HepG2 (cell line): ENCODE data around the gene NOXO1. TPM values are rescaled to one million over a fixed set of nuclear protein-coding genes. Genes with fewer than 3 reads are reported as not detected.
A peak's percentile ranks its signal among the peaks of the same experiment; 100 is the strongest.

Source experiments
- CEBPG ChIP-seq: IDR thresholded peaks from 2 replicates; pipeline ENCODE4 v1.6.1; 2016
- EEA1 ChIP-seq: sonication (generic); formaldehyde crosslinking; IDR thresholded peaks from 2 replicates; pipeline ENCODE4 v1.5.1; 2020; ENCODE audit warnings: mild to moderate bottlenecking, missing genetic modification reagents, borderline replicate concordance
- FOXK2 ChIP-seq: fragments of 450-650 bp; IDR thresholded peaks from 2 replicates; pipeline ENCODE4 v1.6.1; 2016
- ZC3H4 ChIP-seq: sonication (generic); formaldehyde crosslinking; IDR thresholded peaks from 2 replicates; pipeline ENCODE4 v1.4.0; 2020; ENCODE audit warnings: missing genetic modification reagents, borderline replicate concordance
- ZFY ChIP-seq: sonication (generic); formaldehyde crosslinking; IDR thresholded peaks from 2 replicates; pipeline ENCODE4 v1.4.0; 2020; ENCODE audit warnings: missing genetic modification reagents
- polyA plus RNA-seq, 8 experiments: library from polyadenylated mRNA; depleted of rRNA in 3 of 8; stranded (reverse) in 7 of 8; unstranded in 1 of 8; fragments of >200 nt; fragmentation: Illumina TruSeq in 4 of 8; extraction: Trizol in 4 of 8; gene quantifications; 2 replicates each; pipeline versions ENCODE4 v1.2.1 to v1.2.3, GENCODE V29; 2011 to 2016; ENCODE audit warnings: low read depth in 4 of 8, missing spikeins in 1 of 8, mixed read lengths in 1 of 8; ENCODE audit not compliant: insufficient read depth in 1 of 8
- total RNA-seq, 5 experiments: library from RNA; depleted of rRNA; stranded (reverse); fragments of >200 nt; fragmentation: Illumina TruSeq; extraction: Trizol; gene quantifications; 2 replicates each; pipeline ENCODE4 v1.2.3, GENCODE V29; 2016; ENCODE audit warnings: low read depth in 1 of 5
- TF ChIP-seq, protein P1 (sequence below): sonication (generic); formaldehyde crosslinking; conservative IDR thresholded peaks from 2 replicates; pipeline ENCODE4 v1.8.0; 2022; ENCODE audit warnings: low read depth, missing genetic modification reagents
- TF ChIP-seq, protein P2 (sequence below): sonication (generic); formaldehyde crosslinking; IDR thresholded peaks from 2 replicates; pipeline ENCODE4 v1.8.0; 2022; ENCODE audit warnings: missing genetic modification reagents, mild to moderate bottlenecking, inconsistent platforms, borderline replicate concordance
- TF ChIP-seq, protein P3 (sequence below): sonication (generic); formaldehyde crosslinking; conservative IDR thresholded peaks from 2 replicates; pipeline ENCODE4 v1.4.0; 2020; ENCODE audit warnings: missing genetic modification reagents
- TF ChIP-seq, protein P4 (sequence below): sonication (generic); formaldehyde crosslinking; IDR thresholded peaks from 2 replicates; pipeline ENCODE4 v1.5.1; 2020; ENCODE audit warnings: mild to moderate bottlenecking, missing genetic modification reagents, borderline replicate concordance
- TF ChIP-seq, protein P5 (sequence below): sonication (generic); formaldehyde crosslinking; IDR thresholded peaks from 2 replicates; pipeline ENCODE4 v1.4.0; 2020; ENCODE audit warnings: missing genetic modification reagents
- TF ChIP-seq, protein P6 (sequence below): sonication (generic); formaldehyde crosslinking; IDR thresholded peaks from 2 replicates; pipeline ENCODE4 v1.4.0; 2020; ENCODE audit warnings: missing genetic modification reagents, borderline replicate concordance

Gene NOXO1
- total and polyA plus RNA-seq, 2 of the 13 experiments (the other 11 are each of a cell fraction or from before 2014, with no cell fraction given), result 0.69 to 1.4 TPM

DNA sequence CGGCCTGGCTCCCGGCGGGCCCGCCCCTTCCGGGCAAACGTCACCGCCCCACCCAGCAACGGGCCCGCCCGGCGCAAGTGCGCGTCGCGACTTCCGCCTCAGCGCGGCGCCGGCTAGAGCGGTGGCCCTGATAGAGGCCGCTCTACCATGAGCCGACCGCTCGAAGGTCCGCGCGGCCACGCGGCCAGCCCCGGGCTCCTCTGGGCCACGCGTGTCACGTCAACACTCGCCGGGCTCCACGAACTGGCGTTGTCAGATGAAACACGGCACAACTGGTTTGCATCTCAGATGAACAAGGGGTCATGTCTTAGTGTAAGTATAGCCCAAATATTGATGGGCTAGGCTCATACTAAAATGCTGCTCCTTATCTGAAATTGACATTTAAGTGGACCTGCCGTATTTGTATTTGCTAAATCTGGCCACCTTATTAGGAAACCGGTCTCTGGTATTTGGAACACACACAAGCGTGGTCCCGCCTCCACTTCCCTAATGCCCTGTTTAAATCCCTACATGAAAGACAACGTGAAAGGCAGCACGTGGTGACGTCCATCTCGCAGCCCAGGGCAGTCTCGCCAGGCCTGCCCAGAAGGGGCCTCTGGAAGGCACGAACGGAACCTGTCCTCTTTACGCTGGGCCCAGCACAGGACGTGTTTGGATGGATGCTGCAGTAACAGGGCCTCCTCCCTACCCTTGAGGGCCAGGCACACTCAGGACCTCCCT lies 28.7 kb upstream of the NOXO1 start, which contains the start of gene ZNF598 (continued):
- peak; percentile 89 for TF ChIP-seq ZFY (CRISPR knock-in tag)
- TF ChIP-seq, protein P1, sequence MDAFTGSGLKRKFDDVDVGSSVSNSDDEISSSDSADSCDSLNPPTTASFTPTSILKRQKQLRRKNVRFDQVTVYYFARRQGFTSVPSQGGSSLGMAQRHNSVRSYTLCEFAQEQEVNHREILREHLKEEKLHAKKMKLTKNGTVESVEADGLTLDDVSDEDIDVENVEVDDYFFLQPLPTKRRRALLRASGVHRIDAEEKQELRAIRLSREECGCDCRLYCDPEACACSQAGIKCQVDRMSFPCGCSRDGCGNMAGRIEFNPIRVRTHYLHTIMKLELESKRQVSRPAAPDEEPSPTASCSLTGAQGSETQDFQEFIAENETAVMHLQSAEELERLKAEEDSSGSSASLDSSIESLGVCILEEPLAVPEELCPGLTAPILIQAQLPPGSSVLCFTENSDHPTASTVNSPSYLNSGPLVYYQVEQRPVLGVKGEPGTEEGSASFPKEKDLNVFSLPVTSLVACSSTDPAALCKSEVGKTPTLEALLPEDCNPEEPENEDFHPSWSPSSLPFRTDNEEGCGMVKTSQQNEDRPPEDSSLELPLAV (CRISPR knock-in tag), result no peak
- TF ChIP-seq, protein P2, sequence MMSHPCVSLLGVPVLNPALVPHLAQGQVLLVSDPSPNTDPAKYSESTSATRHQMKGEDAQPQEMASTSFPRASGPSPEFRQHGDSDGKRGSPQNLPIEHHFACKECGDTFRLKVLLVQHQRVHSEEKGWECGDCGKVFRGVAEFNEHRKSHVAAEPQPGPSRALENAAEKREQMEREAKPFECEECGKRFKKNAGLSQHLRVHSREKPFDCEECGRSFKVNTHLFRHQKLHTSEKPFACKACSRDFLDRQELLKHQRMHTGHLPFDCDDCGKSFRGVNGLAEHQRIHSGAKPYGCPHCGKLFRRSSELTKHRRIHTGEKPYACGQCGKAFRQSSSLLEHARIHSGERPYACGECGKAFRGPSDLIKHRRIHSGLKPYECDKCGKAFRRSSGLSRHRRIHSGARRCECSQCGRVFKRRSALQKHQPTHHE, result no peak
- TF ChIP-seq EEA1 (CRISPR knock-in tag), result no peak
- TF ChIP-seq, protein P3, sequence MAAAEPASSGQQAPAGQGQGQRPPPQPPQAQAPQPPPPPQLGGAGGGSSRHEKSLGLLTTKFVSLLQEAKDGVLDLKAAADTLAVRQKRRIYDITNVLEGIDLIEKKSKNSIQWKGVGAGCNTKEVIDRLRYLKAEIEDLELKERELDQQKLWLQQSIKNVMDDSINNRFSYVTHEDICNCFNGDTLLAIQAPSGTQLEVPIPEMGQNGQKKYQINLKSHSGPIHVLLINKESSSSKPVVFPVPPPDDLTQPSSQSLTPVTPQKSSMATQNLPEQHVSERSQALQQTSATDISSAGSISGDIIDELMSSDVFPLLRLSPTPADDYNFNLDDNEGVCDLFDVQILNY (CRISPR knock-in tag), result no peak
- TF ChIP-seq, protein P4, sequence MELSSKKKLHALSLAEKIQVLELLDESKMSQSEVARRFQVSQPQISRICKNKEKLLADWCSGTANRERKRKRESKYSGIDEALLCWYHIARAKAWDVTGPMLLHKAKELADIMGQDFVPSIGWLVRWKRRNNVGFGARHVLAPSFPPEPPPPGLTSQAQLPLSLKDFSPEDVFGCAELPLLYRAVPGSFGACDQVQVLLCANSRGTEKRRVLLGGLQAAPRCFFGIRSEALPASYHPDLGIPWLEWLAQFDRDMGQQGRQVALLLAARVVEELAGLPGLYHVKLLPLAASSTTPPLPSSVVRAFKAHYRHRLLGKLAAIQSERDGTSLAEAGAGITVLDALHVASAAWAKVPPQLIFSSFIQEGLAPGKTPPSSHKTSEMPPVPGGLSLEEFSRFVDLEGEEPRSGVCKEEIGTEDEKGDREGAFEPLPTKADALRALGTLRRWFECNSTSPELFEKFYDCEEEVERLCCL, result no peak
- no peak for TF ChIP-seq FOXK2
- TF ChIP-seq ZC3H4 (CRISPR knock-in tag), result peak; percentile 77; the same call in 1 of the 2 replicates
- TF ChIP-seq, protein P5, sequence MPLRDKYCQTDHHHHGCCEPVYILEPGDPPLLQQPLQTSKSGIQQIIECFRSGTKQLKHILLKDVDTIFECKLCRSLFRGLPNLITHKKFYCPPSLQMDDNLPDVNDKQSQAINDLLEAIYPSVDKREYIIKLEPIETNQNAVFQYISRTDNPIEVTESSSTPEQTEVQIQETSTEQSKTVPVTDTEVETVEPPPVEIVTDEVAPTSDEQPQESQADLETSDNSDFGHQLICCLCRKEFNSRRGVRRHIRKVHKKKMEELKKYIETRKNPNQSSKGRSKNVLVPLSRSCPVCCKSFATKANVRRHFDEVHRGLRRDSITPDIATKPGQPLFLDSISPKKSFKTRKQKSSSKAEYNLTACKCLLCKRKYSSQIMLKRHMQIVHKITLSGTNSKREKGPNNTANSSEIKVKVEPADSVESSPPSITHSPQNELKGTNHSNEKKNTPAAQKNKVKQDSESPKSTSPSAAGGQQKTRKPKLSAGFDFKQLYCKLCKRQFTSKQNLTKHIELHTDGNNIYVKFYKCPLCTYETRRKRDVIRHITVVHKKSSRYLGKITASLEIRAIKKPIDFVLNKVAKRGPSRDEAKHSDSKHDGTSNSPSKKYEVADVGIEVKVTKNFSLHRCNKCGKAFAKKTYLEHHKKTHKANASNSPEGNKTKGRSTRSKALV (CRISPR knock-in tag), result no peak
- TF ChIP-seq, protein P6, sequence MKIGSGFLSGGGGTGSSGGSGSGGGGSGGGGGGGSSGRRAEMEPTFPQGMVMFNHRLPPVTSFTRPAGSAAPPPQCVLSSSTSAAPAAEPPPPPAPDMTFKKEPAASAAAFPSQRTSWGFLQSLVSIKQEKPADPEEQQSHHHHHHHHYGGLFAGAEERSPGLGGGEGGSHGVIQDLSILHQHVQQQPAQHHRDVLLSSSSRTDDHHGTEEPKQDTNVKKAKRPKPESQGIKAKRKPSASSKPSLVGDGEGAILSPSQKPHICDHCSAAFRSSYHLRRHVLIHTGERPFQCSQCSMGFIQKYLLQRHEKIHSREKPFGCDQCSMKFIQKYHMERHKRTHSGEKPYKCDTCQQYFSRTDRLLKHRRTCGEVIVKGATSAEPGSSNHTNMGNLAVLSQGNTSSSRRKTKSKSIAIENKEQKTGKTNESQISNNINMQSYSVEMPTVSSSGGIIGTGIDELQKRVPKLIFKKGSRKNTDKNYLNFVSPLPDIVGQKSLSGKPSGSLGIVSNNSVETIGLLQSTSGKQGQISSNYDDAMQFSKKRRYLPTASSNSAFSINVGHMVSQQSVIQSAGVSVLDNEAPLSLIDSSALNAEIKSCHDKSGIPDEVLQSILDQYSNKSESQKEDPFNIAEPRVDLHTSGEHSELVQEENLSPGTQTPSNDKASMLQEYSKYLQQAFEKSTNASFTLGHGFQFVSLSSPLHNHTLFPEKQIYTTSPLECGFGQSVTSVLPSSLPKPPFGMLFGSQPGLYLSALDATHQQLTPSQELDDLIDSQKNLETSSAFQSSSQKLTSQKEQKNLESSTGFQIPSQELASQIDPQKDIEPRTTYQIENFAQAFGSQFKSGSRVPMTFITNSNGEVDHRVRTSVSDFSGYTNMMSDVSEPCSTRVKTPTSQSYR, result no peak
- no peak for TF ChIP-seq CEBPG (CRISPR knock-in tag)
